Right lobe of liver (tissue), 4 donors: Measurements from ENCODE around the gene S100PBP.

Source experiments
- POLR2A ChIP-seq: fragments of 450-650 bp; IDR thresholded peaks from one replicate; pipeline ENCODE4 v1.6.1; 2017; ENCODE audit warnings: antibody characterized with exemption, mild to moderate bottlenecking
- TF ChIP-seq, protein P1 (sequence below), 4 donors: fragments of 200-600 bp in 3 of 4; fragments of 450-650 bp in 1 of 4; IDR thresholded peaks; one replicate each; pipeline versions ENCODE4 v1.5.1 to v1.8.0; 2016 to 2022; ENCODE audit warnings: antibody characterized with exemption in 4 of 4, mild to moderate bottlenecking in 2 of 4
- donor health status: DM: no; HTN: no; CAD: no.
- donor health status: DM: no; HTN: no; CAD: no.
- donor health status: DM: no; HTN: yes; CAD: no.

- TF ChIP-seq POLR2A: no peak
- TF ChIP-seq, protein P1, sequence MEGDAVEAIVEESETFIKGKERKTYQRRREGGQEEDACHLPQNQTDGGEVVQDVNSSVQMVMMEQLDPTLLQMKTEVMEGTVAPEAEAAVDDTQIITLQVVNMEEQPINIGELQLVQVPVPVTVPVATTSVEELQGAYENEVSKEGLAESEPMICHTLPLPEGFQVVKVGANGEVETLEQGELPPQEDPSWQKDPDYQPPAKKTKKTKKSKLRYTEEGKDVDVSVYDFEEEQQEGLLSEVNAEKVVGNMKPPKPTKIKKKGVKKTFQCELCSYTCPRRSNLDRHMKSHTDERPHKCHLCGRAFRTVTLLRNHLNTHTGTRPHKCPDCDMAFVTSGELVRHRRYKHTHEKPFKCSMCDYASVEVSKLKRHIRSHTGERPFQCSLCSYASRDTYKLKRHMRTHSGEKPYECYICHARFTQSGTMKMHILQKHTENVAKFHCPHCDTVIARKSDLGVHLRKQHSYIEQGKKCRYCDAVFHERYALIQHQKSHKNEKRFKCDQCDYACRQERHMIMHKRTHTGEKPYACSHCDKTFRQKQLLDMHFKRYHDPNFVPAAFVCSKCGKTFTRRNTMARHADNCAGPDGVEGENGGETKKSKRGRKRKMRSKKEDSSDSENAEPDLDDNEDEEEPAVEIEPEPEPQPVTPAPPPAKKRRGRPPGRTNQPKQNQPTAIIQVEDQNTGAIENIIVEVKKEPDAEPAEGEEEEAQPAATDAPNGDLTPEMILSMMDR (IDR thresholded peaks at IDR 0.05): no peak
Observed at GRCh38 chr1:32773764-32774463, 43.5 kb upstream of the S100PBP start.
